HepG2 (cell line): ENCODE results near the gene MYOC. TPM values are rescaled to one million over a fixed set of nuclear protein-coding genes. Genes with fewer than 3 reads are reported as not detected.

Experiments used
- ATAC-seq: fragments of 200-7000 bp; cut with Tn5 transposase; 3 replicates; pipeline ENCODE4 v1.9.1; 2020; ENCODE audit warnings: mild to moderate bottlenecking, moderate library complexity
- BruUV-seq: library from RNA; stranded (reverse); fragments of 400-500 nt; replicated peaks from 2 replicates; lab custom pipeline; 2021; lab: Mats Ljungman, UMichigan
- CTCF ChIA-PET: fragments of 300-600 bp; formaldehyde crosslinking; extraction: SDS; loops from one replicate; lab custom pipeline; 2021; ENCODE audit warnings: low total read pairs, inconsistent platforms, low intra/inter-chr PET ratio; lab: Yijun Ruan, JAX
- POLR2A ChIA-PET: fragments of 350-600 bp; sonication (Branson Sonifier 250); formaldehyde crosslinking; loops from one replicate; lab custom pipeline; 2020; ENCODE audit warnings: antibody characterized with exemption, inconsistent platforms; lab: Yijun Ruan, JAX
- DNase-seq: peaks from one replicate; pipeline ENCODE4 v3.0.0-alpha.2; 2015; ENCODE audit warnings: low spot score
- FAIRE-seq: peaks from 3 replicates; lab custom pipeline; 2011; peaks lifted over from hg19 to GRCh38; lab: Jason Lieb, UNC
- H2AFZ ChIP-seq: one replicate; pipeline ENCODE4 v1.6.1; 2011; ENCODE audit warnings: low read length, inconsistent platforms
- H3K27ac ChIP-seq: fragments of 300-600 bp; 3 replicates; pipeline ENCODE4 v1.8.0; 2011; ENCODE audit warnings: mixed run types, mild to moderate bottlenecking, mixed read lengths, low read length, inconsistent platforms; ENCODE audit not compliant: insufficient read depth; ENCODE audit errors: extremely low read length
- H3K27me3 ChIP-seq, 2 experiments: fragments of 200-600 bp in 1 of 2; 2 replicates in 1 of 2; 3 replicates in 1 of 2; pipeline versions ENCODE4 v1.6.0 to v1.8.0; 2011; ENCODE audit warnings: low read length in 2 of 2, mild to moderate bottlenecking in 2 of 2, moderate library complexity in 2 of 2, inconsistent platforms in 1 of 2; ENCODE audit not compliant: insufficient read depth in 2 of 2, control insufficient read depth in 1 of 2
- H3K36me3 ChIP-seq, 2 experiments: fragments of 200-600 bp in 1 of 2; replicated peaks in 1 of 2; 2 replicates in 1 of 2; 3 replicates in 1 of 2; pipeline versions ENCODE4 v1.5.1 to v1.8.0; 2011; ENCODE audit warnings: low read length in 2 of 2, inconsistent platforms in 1 of 2; ENCODE audit not compliant: insufficient read depth in 2 of 2, control insufficient read depth in 1 of 2
- H3K4me1 ChIP-seq: 2 replicates; pipeline ENCODE4 v1.5.1; 2012; ENCODE audit warnings: low read length, inconsistent platforms; ENCODE audit not compliant: insufficient read depth
- H3K4me2 ChIP-seq: 2 replicates; pipeline ENCODE4 v1.6.0; 2011; ENCODE audit warnings: low read depth, low read length, inconsistent platforms
- H3K4me3 ChIP-seq, 3 experiments: fragments of 200-600 bp in 1 of 3; sonication (generic), shearing (Covaris generic) in 1 of 3; replicated peaks in 1 of 3; 2 replicates each; pipeline ENCODE4 v1.5.1; 2011 to 2016; ENCODE audit warnings: low read length in 3 of 3, inconsistent platforms in 2 of 3, low read depth in 2 of 3, mild to moderate bottlenecking in 2 of 3, control low read depth in 1 of 3, mixed read lengths in 1 of 3; ENCODE audit not compliant: insufficient read depth in 1 of 3
- H3K79me2 ChIP-seq: one replicate; pipeline ENCODE4 v1.6.1; 2011; ENCODE audit warnings: low read length, inconsistent platforms; ENCODE audit not compliant: insufficient read depth
- H3K9ac ChIP-seq: 2 replicates; pipeline ENCODE4 v1.6.0; 2011; ENCODE audit warnings: mild to moderate bottlenecking, low read depth, low read length, inconsistent platforms; ENCODE audit not compliant: insufficient read depth
- H3K9me3 ChIP-seq: 2 replicates; pipeline ENCODE4 v1.5.1; 2012; ENCODE audit warnings: mild to moderate bottlenecking, low read length
- H4K20me1 ChIP-seq: 2 replicates; pipeline ENCODE4 v1.6.0; 2011; ENCODE audit warnings: inconsistent platforms, mild to moderate bottlenecking, low read length, moderate library complexity; ENCODE audit not compliant: insufficient read depth
- JARID2 ChIP-seq: sonication (generic); formaldehyde crosslinking; IDR thresholded peaks from 2 replicates; pipeline ENCODE4 v1.8.1; 2023; ENCODE audit warnings: missing genetic modification reagents, inconsistent platforms; ENCODE audit not compliant: insufficient replicate concordance
- KDM3A ChIP-seq: IDR thresholded peaks from 2 replicates; pipeline ENCODE4 v1.6.1; 2018; ENCODE audit warnings: low read depth, missing compliant biosample characterization
- MEF2D ChIP-seq: sonication (generic); formaldehyde crosslinking; IDR thresholded peaks from 2 replicates; pipeline ENCODE4 v1.5.1; 2020; ENCODE audit warnings: mild to moderate bottlenecking, missing genetic modification reagents
- NR2F6 ChIP-seq, 2 experiments: IDR thresholded peaks; 2 replicates each; pipeline ENCODE4 v1.6.1; 2016; ENCODE audit warnings: antibody characterized with exemption in 1 of 2, mild to moderate bottlenecking in 1 of 2
- SOX13 ChIP-seq, 3 experiments: fragments of 450-650 bp in 1 of 3; sonication (generic) in 1 of 3; formaldehyde crosslinking in 1 of 3; IDR thresholded peaks in 2 of 3; conservative IDR thresholded peaks in 1 of 3; 2 replicates each; pipeline versions ENCODE4 v1.5.0 to v1.6.1; 2016 to 2020; ENCODE audit warnings: antibody characterized with exemption in 1 of 3, mild to moderate bottlenecking in 1 of 3, missing compliant biosample characterization in 1 of 3, missing genetic modification reagents in 1 of 3, moderate library complexity in 1 of 3
- ZSCAN12 ChIP-seq: sonication (generic); formaldehyde crosslinking; IDR thresholded peaks from 2 replicates; pipeline ENCODE4 v1.9.0; 2021; ENCODE audit warnings: mild to moderate bottlenecking, missing genetic modification reagents
- WGBS: methylation state at CpG from one replicate; pipeline ENCODE4 v1.1.6; 2017; ENCODE audit warnings: low lambda C conversion rate; 5-methylcytosine and 5-hydroxymethylcytosine counted together
- in situ Hi-C: cut with HindIII; loops from 2 replicates; pipeline ENCODE4 v1.10.0; 2017; ENCODE audit warnings: low pct_unique_long_range_greater_than_20kb; ENCODE audit not compliant: extremely low pct_ligation_motif_present
- intact Hi-C: fragments of 100-400 bp; cut with micrococcal nuclease; formaldehyde crosslinking; loops from one replicate; pipeline ENCODE4 v1.10.0; 2022; ENCODE audit not compliant: unreplicated experiment
- polyA plus RNA-seq, 8 experiments: library from polyadenylated mRNA; depleted of rRNA in 3 of 8; stranded (reverse) in 7 of 8; unstranded in 1 of 8; fragments of >200 nt; fragmentation: Illumina TruSeq in 4 of 8; extraction: Trizol in 4 of 8; gene quantifications; 2 replicates each; pipeline versions ENCODE4 v1.2.1 to v1.2.3, GENCODE V29; 2011 to 2016; ENCODE audit warnings: low read depth in 4 of 8, missing spikeins in 1 of 8, mixed read lengths in 1 of 8; ENCODE audit not compliant: insufficient read depth in 1 of 8
- total RNA-seq, 5 experiments: library from RNA; depleted of rRNA; stranded (reverse); fragments of >200 nt; fragmentation: Illumina TruSeq; extraction: Trizol; gene quantifications; 2 replicates each; pipeline ENCODE4 v1.2.3, GENCODE V29; 2016; ENCODE audit warnings: low read depth in 1 of 5
- TF ChIP-seq, protein P1 (sequence below): sonication (generic); formaldehyde crosslinking; IDR thresholded peaks from 2 replicates; pipeline ENCODE4 v1.4.0; 2020; ENCODE audit warnings: low read depth, missing genetic modification reagents
- TF ChIP-seq, protein P2 (sequence below): sonication (generic); formaldehyde crosslinking; IDR thresholded peaks from 2 replicates; pipeline ENCODE4 v1.4.0; 2020; ENCODE audit warnings: missing genetic modification reagents

Gene MYOC
- total and polyA plus RNA-seq, 2 of the 13 experiments (the other 11 are each of a cell fraction or from before 2014, with no cell fraction given): not detected

DNA sequence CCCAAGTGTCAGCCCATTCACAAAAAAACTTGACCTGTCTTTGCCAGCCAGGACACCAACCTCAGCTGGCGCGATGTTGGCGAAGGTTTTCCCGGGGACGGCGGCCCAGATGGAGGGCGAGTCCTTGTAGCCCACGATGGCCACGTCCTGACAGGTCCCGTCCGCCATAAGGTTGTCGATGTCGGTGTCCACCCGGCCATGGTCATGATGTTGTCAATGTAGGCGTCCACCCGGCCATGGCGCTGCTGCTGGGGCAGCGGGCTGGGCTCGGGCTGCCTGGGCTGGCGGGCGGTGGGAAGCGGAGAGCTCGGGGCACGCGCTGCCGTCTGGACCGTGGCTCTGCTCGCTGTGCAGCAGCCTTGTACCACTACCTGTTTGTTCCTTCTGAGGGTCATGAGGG, 18.3 kb upstream of the MYOC start:
- Histone ChIP-seq H2AFZ (no peak overlapping the region), H3K9me3 (no peaks in the 10 kb centered on the region), H3K36me3 (no peaks in the 10 kb centered on the region), H3K4me3 (no peak overlapping the region), H4K20me1 (no peaks in the 10 kb centered on the region)
- CTCF ChIA-PET: no interaction called here
- in situ Hi-C loops: no loop called here
- WGBS: 93% methylated on average over 3 of the region's 28 CpGs
- DNase-seq: no peak
- no peak for TF ChIP-seq NR2F6 (IDR thresholded peaks at IDR 0.05)
- no peak for TF ChIP-seq NR2F6 (CRISPR knock-in tag; IDR thresholded peaks at IDR 0.05)
- TF ChIP-seq JARID2 (CRISPR knock-in tag): no peak
- TF ChIP-seq, protein P1, sequence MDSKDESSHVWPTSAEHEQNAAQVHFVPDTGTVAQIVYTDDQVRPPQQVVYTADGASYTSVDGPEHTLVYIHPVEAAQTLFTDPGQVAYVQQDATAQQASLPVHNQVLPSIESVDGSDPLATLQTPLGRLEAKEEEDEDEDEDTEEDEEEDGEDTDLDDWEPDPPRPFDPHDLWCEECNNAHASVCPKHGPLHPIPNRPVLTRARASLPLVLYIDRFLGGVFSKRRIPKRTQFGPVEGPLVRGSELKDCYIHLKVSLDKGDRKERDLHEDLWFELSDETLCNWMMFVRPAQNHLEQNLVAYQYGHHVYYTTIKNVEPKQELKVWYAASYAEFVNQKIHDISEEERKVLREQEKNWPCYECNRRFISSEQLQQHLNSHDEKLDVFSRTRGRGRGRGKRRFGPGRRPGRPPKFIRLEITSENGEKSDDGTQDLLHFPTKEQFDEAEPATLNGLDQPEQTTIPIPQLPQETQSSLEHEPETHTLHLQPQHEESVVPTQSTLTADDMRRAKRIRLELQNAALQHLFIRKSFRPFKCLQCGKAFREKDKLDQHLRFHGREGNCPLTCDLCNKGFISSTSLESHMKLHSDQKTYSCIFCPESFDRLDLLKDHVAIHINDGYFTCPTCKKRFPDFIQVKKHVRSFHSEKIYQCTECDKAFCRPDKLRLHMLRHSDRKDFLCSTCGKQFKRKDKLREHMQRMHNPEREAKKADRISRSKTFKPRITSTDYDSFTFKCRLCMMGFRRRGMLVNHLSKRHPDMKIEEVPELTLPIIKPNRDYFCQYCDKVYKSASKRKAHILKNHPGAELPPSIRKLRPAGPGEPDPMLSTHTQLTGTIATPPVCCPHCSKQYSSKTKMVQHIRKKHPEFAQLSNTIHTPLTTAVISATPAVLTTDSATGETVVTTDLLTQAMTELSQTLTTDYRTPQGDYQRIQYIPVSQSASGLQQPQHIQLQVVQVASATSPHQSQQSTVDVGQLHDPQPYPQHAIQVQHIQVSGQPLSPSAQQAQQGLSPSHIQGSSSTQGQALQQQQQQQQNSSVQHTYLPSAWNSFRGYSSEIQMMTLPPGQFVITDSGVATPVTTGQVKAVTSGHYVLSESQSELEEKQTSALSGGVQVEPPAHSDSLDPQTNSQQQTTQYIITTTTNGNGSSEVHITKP (CRISPR knock-in tag): no peak
- no peak for TF ChIP-seq ZSCAN12 (CRISPR knock-in tag)
- TF ChIP-seq, protein P2, sequence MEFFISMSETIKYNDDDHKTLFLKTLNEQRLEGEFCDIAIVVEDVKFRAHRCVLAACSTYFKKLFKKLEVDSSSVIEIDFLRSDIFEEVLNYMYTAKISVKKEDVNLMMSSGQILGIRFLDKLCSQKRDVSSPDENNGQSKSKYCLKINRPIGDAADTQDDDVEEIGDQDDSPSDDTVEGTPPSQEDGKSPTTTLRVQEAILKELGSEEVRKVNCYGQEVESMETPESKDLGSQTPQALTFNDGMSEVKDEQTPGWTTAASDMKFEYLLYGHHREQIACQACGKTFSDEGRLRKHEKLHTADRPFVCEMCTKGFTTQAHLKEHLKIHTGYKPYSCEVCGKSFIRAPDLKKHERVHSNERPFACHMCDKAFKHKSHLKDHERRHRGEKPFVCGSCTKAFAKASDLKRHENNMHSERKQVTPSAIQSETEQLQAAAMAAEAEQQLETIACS: no peak
- TF ChIP-seq SOX13 (IDR thresholded peaks at IDR 0.05): no peak
- no peak for TF ChIP-seq SOX13 (CRISPR knock-in tag; conservative IDR thresholded peaks at IDR 0.05 in 1 of 2, IDR thresholded peaks at IDR 0.05 in 1 of 2)
- no peak for TF ChIP-seq MEF2D (CRISPR knock-in tag)
- no peak for TF ChIP-seq KDM3A (CRISPR knock-in tag)
- TF ChIP-seq, all 625 proteins: peak for 0
- Histone ChIP-seq H3K79me2 (no peaks in the 10 kb centered on the region), H3K27me3 (no peaks in the 10 kb centered on the region; a peak in 2 of 5 replicates), H3K27ac (no peak overlapping the region), H3K4me2 (no peak overlapping the region), H3K4me1 (no peaks in the 10 kb centered on the region), H3K9ac (no peak overlapping the region)
- no peak for ATAC-seq
- POLR2A ChIA-PET: no interaction called here
- intact Hi-C loops: no loop called here
- no TSS peak for BruUV-seq
- FAIRE-seq: no peak
